GM19455 (cell line): ENCODE measurements around the gene GPD1.
A peak's percentile ranks its signal among the peaks of the same experiment; 100 is the strongest.
"Not testable (repeated sequence)": the region's sequence is repeated elsewhere in the genome, so short reads cannot be mapped to it uniquely, and the experiment has no call there.

ENCODE experiments used
- ATAC-seq: cut with Tn5 transposase; IDR thresholded peaks from one replicate; pipeline ENCODE4 v1.9.1; 2021; ENCODE audit not compliant: unreplicated experiment

GPD1 gene

GRCh38 chr12:50073206-50073605 is 30.6 kb upstream of the GPD1 start:
- no peak for ATAC-seq

- ATAC-seq: no peak
These were observed 30.1 kb upstream of the GPD1 start for GRCh38 chr12:50073712-50074111.

GRCh38 chr12:50074936-50075807 is 28.6 kb upstream of the GPD1 start:
- peak; percentile 62 for ATAC-seq

- no peak for ATAC-seq
These were observed 28.0 kb upstream of the GPD1 start for GRCh38 chr12:50075808-50076170.

GRCh38 chr12:50077099-50077498 is 26.7 kb upstream of the GPD1 start:
- no peak for ATAC-seq

- no peak for ATAC-seq
These were observed 25.5 kb upstream of the GPD1 start for GRCh38 chr12:50078281-50078680.

GRCh38 chr12:50079771-50080170 is 24.0 kb upstream of the GPD1 start:
- no peak for ATAC-seq

GRCh38 chr12:50081096-50081808 is 22.6 kb upstream of the GPD1 start:
- ATAC-seq: no peak

- no peak for ATAC-seq
These were observed 21.2 kb upstream of the GPD1 start for GRCh38 chr12:50082644-50083043.

- no peak for ATAC-seq
These were observed 20.5 kb upstream of the GPD1 start for GRCh38 chr12:50083301-50083700.

GRCh38 chr12:50084409-50084774 is 19.4 kb upstream of the GPD1 start:
- not testable (repeated sequence) for ATAC-seq

GRCh38 chr12:50084775-50085614 is 18.8 kb upstream of the GPD1 start, which contains the start of gene SMARCD1:
SMARCD1 (plus strand) TSS chr12:50085342; CDS start chr12:50085370, 28 bp downstream.
- peak; percentile 81 for ATAC-seq

- ATAC-seq: no peak
These were observed 18.2 kb upstream of the GPD1 start for GRCh38 chr12:50085615-50086072.

GRCh38 chr12:50086148-50086547 is 17.7 kb upstream of the GPD1 start:
- ATAC-seq: no peak

- no peak for ATAC-seq
These were observed 16.7 kb upstream of the GPD1 start for GRCh38 chr12:50087151-50087550.

GRCh38 chr12:50087995-50088394 is 15.8 kb upstream of the GPD1 start:
- ATAC-seq: no peak

- no peak for ATAC-seq
These were observed 15.1 kb upstream of the GPD1 start for GRCh38 chr12:50088577-50089335.

GRCh38 chr12:50089730-50090129 is 14.1 kb upstream of the GPD1 start:
- no peak for ATAC-seq

- no peak for ATAC-seq
These were observed 13.4 kb upstream of the GPD1 start for GRCh38 chr12:50090391-50090790.

GRCh38 chr12:50097952-50098351 is 5.9 kb upstream of the GPD1 start:
- ATAC-seq: no peak
